Endothelial cell of umbilical vein (primary cell): ENCODE measurements around the gene LHFPL2. TPM values are rescaled to one million over a fixed set of nuclear protein-coding genes. Genes with fewer than 3 reads are reported as not detected.

Experiments
- BruUV-seq: library from RNA; stranded (reverse); fragments of 400-500 nt; replicated peaks from 2 replicates; lab custom pipeline; 2021; lab: Mats Ljungman, UMichigan
- CTCF ChIA-PET: fragments of 300-600, 350-600 bp; sonication (Branson Sonifier 250); formaldehyde crosslinking; loops from one replicate; lab custom pipeline; 2021; ENCODE audit warnings: antibody characterized with exemption, inconsistent platforms; lab: Charles Lee
- POLR2A ChIA-PET: fragments of 300-600, 350-600 bp; sonication (Branson Sonifier 250); formaldehyde crosslinking; loops from one replicate; lab custom pipeline; 2021; ENCODE audit warnings: antibody characterized with exemption, inconsistent platforms; lab: Charles Lee
- DNase-seq: peaks from one replicate; pipeline ENCODE4 v3.0.0-alpha.2; 2011; ENCODE audit warnings: low read depth, low spot score
- FAIRE-seq: peaks from 2 replicates; lab custom pipeline; 2011; peaks lifted over from hg19 to GRCh38; lab: Jason Lieb, UNC
- H2AFZ ChIP-seq: 2 replicates; pipeline ENCODE4 v1.6.0; 2012; ENCODE audit warnings: low read depth, low read length, control low read depth, inconsistent platforms
- H3K27ac ChIP-seq: 2 replicates; pipeline ENCODE4 v1.5.1; 2011; ENCODE audit warnings: low read depth, mild to moderate bottlenecking, control low read depth, low read length, moderate library complexity; ENCODE audit not compliant: insufficient read depth
- H3K27me3 ChIP-seq, 2 experiments: 2 replicates each; pipeline versions ENCODE4 v1.6.0 to v1.6.1; 2011; ENCODE audit warnings: low read length in 2 of 2, mixed read lengths in 1 of 2; ENCODE audit not compliant: control insufficient read depth in 2 of 2, insufficient read depth in 2 of 2
- H3K36me3 ChIP-seq, 2 experiments: 2 replicates in 1 of 2; 3 replicates in 1 of 2; pipeline ENCODE4 v1.5.1; 2011; ENCODE audit warnings: low read length in 2 of 2, mild to moderate bottlenecking in 1 of 2, moderate library complexity in 1 of 2; ENCODE audit not compliant: control insufficient read depth in 2 of 2, insufficient read depth in 2 of 2; ENCODE audit errors: extremely low read depth in 1 of 2
- H3K4me1 ChIP-seq: 3 replicates; pipeline ENCODE4 v1.5.1; 2011; ENCODE audit warnings: mild to moderate bottlenecking, low read length; ENCODE audit not compliant: control insufficient read depth, insufficient read depth; ENCODE audit errors: extremely low read depth
- H3K4me2 ChIP-seq: 2 replicates; pipeline ENCODE4 v1.6.1; 2011; ENCODE audit warnings: low read length, control low read depth, mixed read lengths; ENCODE audit not compliant: insufficient read depth
- H3K4me3 ChIP-seq, 3 experiments: fragments of 200-600 bp in 1 of 3; sonication (generic), shearing (Covaris generic) in 1 of 3; replicated peaks in 1 of 3; 2 replicates each; pipeline ENCODE4 v1.5.1; 2011 to 2016; ENCODE audit warnings: control low read depth in 3 of 3, low read length in 3 of 3, mild to moderate bottlenecking in 2 of 3, inconsistent platforms in 1 of 3, low read depth in 1 of 3, moderate library complexity in 1 of 3; ENCODE audit not compliant: insufficient read depth in 1 of 3
- H3K79me2 ChIP-seq: 2 replicates; pipeline ENCODE4 v1.6.0; 2012; ENCODE audit warnings: low read length, inconsistent platforms; ENCODE audit not compliant: control insufficient read depth, insufficient read depth
- H3K9ac ChIP-seq: replicated peaks from 2 replicates; pipeline ENCODE3; 2011; ENCODE audit warnings: low read length, control low read depth; ENCODE audit not compliant: insufficient read depth; ENCODE audit errors: extremely low read depth
- H3K9me1 ChIP-seq: replicated peaks from 3 replicates; pipeline ENCODE4 v1.6.0; 2011; ENCODE audit warnings: mild to moderate bottlenecking, low read length; ENCODE audit not compliant: control insufficient read depth, insufficient read depth; ENCODE audit errors: extremely low read depth
- H3K9me3 ChIP-seq: replicated peaks from 2 replicates; pipeline ENCODE4 v1.5.1; 2012; ENCODE audit warnings: low read length, inconsistent platforms; ENCODE audit not compliant: control insufficient read depth, insufficient read depth
- H4K20me1 ChIP-seq: replicated peaks from 2 replicates; pipeline ENCODE3; 2011; ENCODE audit warnings: mild to moderate bottlenecking, low read length; ENCODE audit not compliant: control insufficient read depth, insufficient read depth; ENCODE audit errors: extremely low read depth
- EZH2 ChIP-seq: IDR thresholded peaks from 2 replicates; pipeline ENCODE4 v1.6.1; 2012; ENCODE audit warnings: borderline replicate concordance, low read depth, mild to moderate bottlenecking, moderate library complexity, low read length, inconsistent platforms; ENCODE audit not compliant: severe bottlenecking
- FOS ChIP-seq: IDR thresholded peaks from 2 replicates; pipeline ENCODE4 v1.6.1; 2011; ENCODE audit warnings: mild to moderate bottlenecking, low read length, moderate library complexity, borderline replicate concordance; ENCODE audit not compliant: insufficient read depth
- GATA2 ChIP-seq: IDR thresholded peaks from 2 replicates; pipeline ENCODE4 v1.7.0; 2011; ENCODE audit warnings: low read depth, mild to moderate bottlenecking, moderate library complexity, mixed read lengths, low read length; ENCODE audit not compliant: insufficient read length, insufficient read depth
- JUN ChIP-seq: IDR thresholded peaks from 2 replicates; pipeline ENCODE4 v1.6.1; 2011; ENCODE audit warnings: borderline replicate concordance, low read depth; ENCODE audit not compliant: insufficient read length, insufficient read depth
- MYC ChIP-seq: IDR thresholded peaks from one replicate; pipeline ENCODE4 v1.6.1; 2011; ENCODE audit warnings: mild to moderate bottlenecking, low read depth, low read length
- POLR2A ChIP-seq: IDR thresholded peaks from 2 replicates; pipeline ENCODE4 v1.6.1; 2012; ENCODE audit warnings: low read depth, mild to moderate bottlenecking, control low read depth, low read length
- POLR2AphosphoS5 ChIP-seq: IDR thresholded peaks from 2 replicates; pipeline ENCODE4 v1.6.1; 2012; ENCODE audit warnings: low read depth, mild to moderate bottlenecking, control low read depth, low read length, moderate library complexity; ENCODE audit not compliant: insufficient read depth
- dilution Hi-C: fragments of 300-500 bp; cut with MboI; formaldehyde crosslinking; loops from one replicate; pipeline ENCODE4 v1.15.0; 2019; ENCODE audit warnings: low sequenced_read_pairs; ENCODE audit not compliant: extremely low pct_ligation_motif_present
- intact Hi-C: fragments of 100-400 bp; cut with micrococcal nuclease; formaldehyde crosslinking; loops from one replicate; pipeline ENCODE4 v1.10.0; 2022
- polyA plus RNA-seq, 4 experiments: library from polyadenylated mRNA; depleted of rRNA in 3 of 4; stranded (reverse) in 3 of 4; unstranded in 1 of 4; fragments of >200 nt; gene quantifications; 2 replicates each; pipeline versions ENCODE4 v1.2.1 to v1.2.3, GENCODE V29; 2011 to 2012; ENCODE audit warnings: missing spikeins in 1 of 4
- total RNA-seq: library from RNA; stranded (reverse); gene quantifications from 2 replicates; pipeline ENCODE4 v1.2.3, GENCODE V29; 2021
- TF ChIP-seq, protein P1 (sequence below): IDR thresholded peaks from 2 replicates; pipeline ENCODE4 v1.6.1; 2011; ENCODE audit not compliant: insufficient read depth, insufficient read length
- TF ChIP-seq, protein P2 (sequence below), 2 donors: IDR thresholded peaks; 1 replicate in 1 of 2; 2 replicates in 1 of 2; pipeline ENCODE4 v1.5.1; 2011; ENCODE audit warnings: low read length in 2 of 2, mild to moderate bottlenecking in 2 of 2, moderate library complexity in 2 of 2, control low read depth in 1 of 2, inconsistent platforms in 1 of 2, low read depth in 1 of 2; ENCODE audit not compliant: insufficient read depth in 1 of 2; ENCODE audit errors: extremely low read depth in 1 of 2

Gene LHFPL2
- total and polyA plus RNA-seq, 2 donors (not counting 3 experiments of a cell fraction or from before 2014, with no cell fraction given) = 9.6 to 36.3 TPM

GRCh38 chr5:78602400-78602799 lies 46.2 kb downstream of the LHFPL2 start:
- Histone ChIP-seq H3K4me2 (no peak overlapping the region), H2AFZ (no peak overlapping the region), H3K4me1 (peaks cover 37% of the 10 kb centered on the region), H3K27me3 (no peaks in the 10 kb centered on the region), H3K4me3 (no peak overlapping the region), H3K79me2 (peaks cover 5% of the 10 kb centered on the region), H3K9ac (no peak overlapping the region), H3K36me3 (peaks cover 0 to 3% of the 10 kb centered on the region in 2 experiments), H3K9me1 (no peaks in the 10 kb centered on the region), H4K20me1 (no peaks in the 10 kb centered on the region), H3K27ac (peak overlapping the region; percentile 3), H3K9me3 (no peaks in the 10 kb centered on the region)
- ChIA-PET CTCF (interaction anchor here (0.8 kb wide), 1 partner anchor 52 kb away, joined by 3 read pairs; no protein-coding TSS in a partner anchor), POLR2A (no interaction called here)
- intact Hi-C loops = no loop called here
- BruUV-seq = no TSS peak
- DNase-seq = peak; percentile 49
- dilution Hi-C loops = no loop called here
- FAIRE-seq = no peak
- TF ChIP-seq EZH2 = no peak
- TF ChIP-seq FOS = no peak
- TF ChIP-seq POLR2A = no peak
- TF ChIP-seq POLR2AphosphoS5 = no peak
- TF ChIP-seq, protein P1, sequence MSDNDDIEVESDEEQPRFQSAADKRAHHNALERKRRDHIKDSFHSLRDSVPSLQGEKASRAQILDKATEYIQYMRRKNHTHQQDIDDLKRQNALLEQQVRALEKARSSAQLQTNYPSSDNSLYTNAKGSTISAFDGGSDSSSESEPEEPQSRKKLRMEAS = no peak
- no peak for TF ChIP-seq MYC

GRCh38 chr5:78601559-78602314 lies 46.8 kb downstream of the LHFPL2 start:
- intact Hi-C loops (no loop called here), dilution Hi-C loops (no loop called here)
- ChIA-PET CTCF (interaction anchor here (0.8 to 1.6 kb wide), 3 partner anchors 8 to 52 kb away, joined by 3 to 4 read pairs (median 3); no protein-coding TSS in a partner anchor), POLR2A (interaction anchor here (0.6 kb wide), 1 partner anchor 8 kb away, joined by 3 read pairs; no protein-coding TSS in a partner anchor)
- no peaks in the 10 kb centered on the region for H4K20me1 ChIP-seq
- H3K27ac ChIP-seq = peak overlapping the region; percentile 64
- peak; percentile 90 for DNase-seq
- peak overlapping the region; percentile 42 for H3K4me2 ChIP-seq
- no peaks in the 10 kb centered on the region for H3K9me1 ChIP-seq
- H2AFZ ChIP-seq = no peak overlapping the region
- no TSS peak for BruUV-seq
- H3K36me3 ChIP-seq = peaks cover 0 to 3% of the 10 kb centered on the region in 2 experiments
- FAIRE-seq = no peak
- peaks cover 7% of the 10 kb centered on the region for H3K79me2 ChIP-seq
- H3K27me3 ChIP-seq = no peaks in the 10 kb centered on the region
- peaks cover 44% of the 10 kb centered on the region for H3K4me1 ChIP-seq
- H3K9me3 ChIP-seq = no peaks in the 10 kb centered on the region
- peak overlapping the region; percentile 27 for H3K9ac ChIP-seq
- no peak overlapping the region for H3K4me3 ChIP-seq
- TF ChIP-seq JUN (no peak), POLR2A (no peak), EZH2 (no peak), GATA2 (no peak), POLR2AphosphoS5 (no peak), FOS (no peak), MYC (no peak)
- TF ChIP-seq, protein P2, sequence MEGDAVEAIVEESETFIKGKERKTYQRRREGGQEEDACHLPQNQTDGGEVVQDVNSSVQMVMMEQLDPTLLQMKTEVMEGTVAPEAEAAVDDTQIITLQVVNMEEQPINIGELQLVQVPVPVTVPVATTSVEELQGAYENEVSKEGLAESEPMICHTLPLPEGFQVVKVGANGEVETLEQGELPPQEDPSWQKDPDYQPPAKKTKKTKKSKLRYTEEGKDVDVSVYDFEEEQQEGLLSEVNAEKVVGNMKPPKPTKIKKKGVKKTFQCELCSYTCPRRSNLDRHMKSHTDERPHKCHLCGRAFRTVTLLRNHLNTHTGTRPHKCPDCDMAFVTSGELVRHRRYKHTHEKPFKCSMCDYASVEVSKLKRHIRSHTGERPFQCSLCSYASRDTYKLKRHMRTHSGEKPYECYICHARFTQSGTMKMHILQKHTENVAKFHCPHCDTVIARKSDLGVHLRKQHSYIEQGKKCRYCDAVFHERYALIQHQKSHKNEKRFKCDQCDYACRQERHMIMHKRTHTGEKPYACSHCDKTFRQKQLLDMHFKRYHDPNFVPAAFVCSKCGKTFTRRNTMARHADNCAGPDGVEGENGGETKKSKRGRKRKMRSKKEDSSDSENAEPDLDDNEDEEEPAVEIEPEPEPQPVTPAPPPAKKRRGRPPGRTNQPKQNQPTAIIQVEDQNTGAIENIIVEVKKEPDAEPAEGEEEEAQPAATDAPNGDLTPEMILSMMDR (IDR thresholded peaks at IDR 0.05; ENCODE audit: extremely low read depth in 1 of 2, insufficient read depth in 1 of 2, low read depth in 1 of 2, low read length in 2 of 2) = no peak
- TF ChIP-seq, protein P1 = no peak
